Stimulated activated CD4-positive, alpha-beta T cell treated with anti-CD3 and anti-CD28 coated beads, Interleukin-12 subunit alpha, Interleukin-12 subunit beta, amount 100 ng/mL, for 24 hours (primary cell): Measurements from ENCODE around the gene CSMD2.
"Not testable (repeated sequence)": the region's sequence is repeated elsewhere in the genome, so short reads cannot be mapped to it uniquely, and the experiment has no call there.

Experiments used
- DNase-seq, 2 experiments: peaks; one replicate each; pipeline ENCODE4 v3.0.0-alpha.2; 2020; ENCODE audit warnings: low read depth in 2 of 2

Gene CSMD2

GRCh38 chr1:33548319-33548718, 616.7 kb downstream of the CSMD2 start:
- no peak for DNase-seq

GRCh38 chr1:33547576-33547975, 617.5 kb downstream of the CSMD2 start:
- no peak for DNase-seq

- DNase-seq = no peak
Measured at GRCh38 chr1:33541966-33542365, 623.1 kb downstream of the CSMD2 start.

GRCh38 chr1:33537885-33538284, 627.1 kb downstream of the CSMD2 start:
- DNase-seq = no peak

- DNase-seq = no peak
Measured at GRCh38 chr1:33535334-33535733, 629.7 kb downstream of the CSMD2 start.

GRCh38 chr1:33532936-33533335, 632.1 kb downstream of the CSMD2 start:
- no peak for DNase-seq

GRCh38 chr1:33532250-33532649, 632.8 kb downstream of the CSMD2 start:
- DNase-seq = no peak

- no peak for DNase-seq
Measured at GRCh38 chr1:33529957-33530356, 635.1 kb downstream of the CSMD2 start.

GRCh38 chr1:33527934-33528333, 637.1 kb downstream of the CSMD2 start:
- DNase-seq = no peak

GRCh38 chr1:33524586-33524985, 640.4 kb downstream of the CSMD2 start:
- no peak for DNase-seq

GRCh38 chr1:33519240-33519884, 645.7 kb downstream of the CSMD2 start:
- no peak for DNase-seq

GRCh38 chr1:33517596-33518250, 647.3 kb downstream of the CSMD2 start:
- no peak for DNase-seq

GRCh38 chr1:33516891-33517567, 648.0 kb downstream of the CSMD2 start:
- no peak for DNase-seq

- DNase-seq = no peak
Measured at GRCh38 chr1:33516428-33516827, 648.6 kb downstream of the CSMD2 start.

- no peak for DNase-seq
Measured at GRCh38 chr1:33515607-33516006, 649.4 kb downstream of the CSMD2 start.

GRCh38 chr1:33515112-33515511, 649.9 kb downstream of the CSMD2 start:
- no peak for DNase-seq

GRCh38 chr1:33512226-33513011, 652.6 kb downstream of the CSMD2 start:
- DNase-seq = no peak

GRCh38 chr1:33509276-33509675, 655.8 kb downstream of the CSMD2 start:
- not testable (repeated sequence) for DNase-seq

- DNase-seq = no peak
Measured at GRCh38 chr1:33508151-33508550, 656.9 kb downstream of the CSMD2 start.

GRCh38 chr1:33507661-33508060, 657.4 kb downstream of the CSMD2 start:
- DNase-seq = no peak

- DNase-seq = no peak
Measured at GRCh38 chr1:33503506-33503905, 661.5 kb downstream of the CSMD2 start.

GRCh38 chr1:33502726-33503125, 662.3 kb downstream of the CSMD2 start:
- DNase-seq = no peak
